Measurements from ENCODE around the gene SUMO2. TPM values are rescaled to one million over a fixed set of nuclear protein-coding genes. Genes with fewer than 3 reads are reported as not detected.
A peak's percentile ranks its signal among the peaks of the same experiment; 100 is the strongest.
"Not testable (repeated sequence)": the region's sequence is repeated elsewhere in the genome, so short reads cannot be mapped to it uniquely, and the experiment has no call there.

SUMO2 gene
- total RNA-seq, 1 experiment from 2014 or later = 161 TPM

- in situ Hi-C loops (cut with HindIII; ENCODE audit: low pct_unique_long_range_greater_than_20kb, low sequenced_read_pairs) = no loop called here
- DNase-seq (ENCODE audit: low read depth) = peak; percentile 43
Measured at GRCh38 chr17:75152922-75153779, 29.6 kb downstream of the SUMO2 start.

DNA sequence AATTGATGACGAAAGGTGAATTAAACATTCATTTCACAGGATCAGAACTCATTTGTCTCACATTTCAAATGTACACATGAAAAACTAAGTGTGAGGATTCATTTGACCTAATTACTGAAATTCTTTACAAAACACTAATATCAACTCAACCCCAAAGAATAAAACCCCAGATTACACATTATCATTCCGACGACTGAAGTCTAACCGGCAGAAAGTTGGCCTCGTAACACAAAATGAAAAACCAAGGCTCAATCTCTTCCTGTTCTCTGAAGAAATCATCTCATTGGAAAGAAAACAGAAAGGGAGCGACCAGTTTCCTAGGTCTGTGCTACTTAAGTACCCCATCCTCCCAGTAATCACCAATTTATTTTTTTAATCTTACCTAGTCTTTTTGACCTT lies 30.2 kb downstream of the SUMO2 start:
- in situ Hi-C loops (cut with HindIII; ENCODE audit: low pct_unique_long_range_greater_than_20kb, low sequenced_read_pairs) = no loop called here
- no peak for DNase-seq (ENCODE audit: low read depth)

DNA sequence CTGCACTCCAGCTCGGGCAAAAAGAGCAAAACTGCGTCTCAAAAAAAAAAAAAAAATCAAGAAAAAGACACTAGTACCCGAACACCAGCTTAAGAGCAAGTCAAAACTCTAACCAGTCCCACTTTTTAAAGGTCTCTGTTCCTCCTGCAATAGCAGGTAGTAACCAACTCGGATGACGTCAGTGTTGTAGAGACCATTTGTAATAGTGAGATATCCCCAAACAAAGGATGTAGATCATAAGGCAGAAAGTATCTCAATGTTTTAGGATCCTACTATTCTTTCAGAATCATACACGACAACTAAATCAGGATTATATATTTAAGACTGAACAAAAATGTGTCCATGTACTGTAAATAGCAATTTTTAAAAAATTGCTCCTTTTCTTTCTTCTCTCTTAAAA lies 30.8 kb downstream of the SUMO2 start:
- no peak for DNase-seq (ENCODE audit: low read depth)
- in situ Hi-C loops (cut with HindIII; ENCODE audit: low pct_unique_long_range_greater_than_20kb, low sequenced_read_pairs) = no loop called here

DNA sequence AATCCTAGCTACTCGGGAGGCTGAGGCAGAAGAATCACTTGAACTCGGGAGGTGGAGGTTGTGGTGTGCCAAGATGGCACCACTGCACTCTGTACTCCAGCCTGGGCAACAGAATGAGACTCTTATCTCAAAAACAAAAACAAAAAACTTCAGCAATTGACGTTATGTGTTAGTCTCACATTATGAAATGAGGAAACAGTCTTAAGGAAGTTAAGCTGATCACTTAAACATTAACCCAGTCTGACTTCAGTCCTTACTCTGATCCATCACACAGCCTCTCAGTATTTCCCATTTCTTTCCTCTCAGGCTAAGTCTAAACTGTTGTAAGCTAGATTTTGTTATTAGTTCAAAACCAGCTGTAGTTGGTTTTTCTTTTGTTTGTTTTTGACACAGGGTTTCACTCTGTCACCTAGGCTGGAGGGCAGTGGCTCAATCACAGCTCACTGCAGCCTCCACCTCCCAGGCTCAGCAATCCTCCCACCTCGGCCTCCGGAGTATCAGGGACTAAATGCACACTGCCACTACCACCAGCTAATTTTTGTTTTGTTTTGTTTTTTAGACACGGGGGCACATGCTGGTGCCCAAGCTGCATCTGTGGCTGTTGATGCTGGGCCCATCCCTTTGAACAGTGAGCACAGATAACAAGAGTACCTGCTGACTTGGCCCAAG lies 34.7 kb downstream of the SUMO2 start:
- DNase-seq (ENCODE audit: low read depth) = peak; percentile 42

DNA sequence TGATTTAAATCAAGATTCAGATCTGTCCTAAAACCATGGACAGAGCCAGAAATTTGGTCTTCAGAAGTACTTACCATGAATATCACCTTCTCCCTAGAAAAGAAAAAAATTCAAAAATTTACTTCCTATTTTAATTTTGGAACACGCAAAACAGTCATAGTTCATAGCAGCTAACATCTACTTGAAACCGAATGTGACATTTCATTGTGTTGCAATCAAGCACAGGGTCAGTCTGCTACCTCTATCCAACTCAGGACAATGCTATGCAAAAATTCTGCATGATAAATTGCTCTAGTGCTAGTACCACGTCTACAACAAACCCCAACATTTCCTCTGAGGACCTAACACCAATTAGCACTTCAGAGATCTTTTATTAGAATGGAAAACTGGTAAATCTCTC lies 36.2 kb downstream of the SUMO2 start:
- DNase-seq (ENCODE audit: low read depth) = no peak
- in situ Hi-C loops (cut with HindIII; ENCODE audit: low pct_unique_long_range_greater_than_20kb, low sequenced_read_pairs) = no loop called here

More for the DNA sequence above, 34.7 kb downstream of the SUMO2 start:
- in situ Hi-C loops (cut with HindIII; ENCODE audit: low pct_unique_long_range_greater_than_20kb, low sequenced_read_pairs) = no loop called here

DNA sequence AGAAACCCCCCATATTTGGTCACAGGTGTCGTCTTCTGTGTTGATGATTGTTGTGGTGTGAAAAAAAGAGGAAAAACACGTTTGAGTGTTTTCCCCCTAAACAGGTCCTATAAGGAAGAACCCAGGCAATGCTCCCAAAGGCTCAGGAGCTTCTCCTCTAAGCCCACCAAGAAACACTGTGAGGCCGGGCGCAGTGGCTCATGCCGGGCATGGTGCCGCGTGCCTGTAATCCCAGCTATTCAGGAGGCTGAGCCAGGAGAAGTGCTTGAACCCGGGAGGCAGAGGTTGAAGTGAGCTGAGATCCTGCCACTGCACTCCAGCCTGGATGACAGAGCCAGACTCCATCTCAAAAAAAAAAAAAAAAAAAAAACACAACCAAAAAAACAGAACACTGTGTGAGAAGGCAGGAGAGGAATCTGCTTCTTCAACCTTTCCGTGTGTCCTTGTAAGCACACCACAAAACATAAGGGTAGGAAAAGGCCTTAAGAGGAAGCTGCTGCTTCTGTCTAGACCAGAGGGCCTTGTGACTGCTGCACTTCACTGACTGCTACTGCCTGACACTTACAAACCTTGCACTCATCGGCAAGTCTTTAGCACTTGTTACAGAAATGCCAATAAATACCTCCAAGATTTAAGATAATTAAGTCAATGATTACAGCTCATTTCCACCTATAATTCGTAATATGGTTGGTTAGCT lies 37.8 kb downstream of the SUMO2 start:
- DNase-seq (ENCODE audit: low read depth) = no peak
- in situ Hi-C loops (cut with HindIII; ENCODE audit: low pct_unique_long_range_greater_than_20kb, low sequenced_read_pairs) = no loop called here

DNA sequence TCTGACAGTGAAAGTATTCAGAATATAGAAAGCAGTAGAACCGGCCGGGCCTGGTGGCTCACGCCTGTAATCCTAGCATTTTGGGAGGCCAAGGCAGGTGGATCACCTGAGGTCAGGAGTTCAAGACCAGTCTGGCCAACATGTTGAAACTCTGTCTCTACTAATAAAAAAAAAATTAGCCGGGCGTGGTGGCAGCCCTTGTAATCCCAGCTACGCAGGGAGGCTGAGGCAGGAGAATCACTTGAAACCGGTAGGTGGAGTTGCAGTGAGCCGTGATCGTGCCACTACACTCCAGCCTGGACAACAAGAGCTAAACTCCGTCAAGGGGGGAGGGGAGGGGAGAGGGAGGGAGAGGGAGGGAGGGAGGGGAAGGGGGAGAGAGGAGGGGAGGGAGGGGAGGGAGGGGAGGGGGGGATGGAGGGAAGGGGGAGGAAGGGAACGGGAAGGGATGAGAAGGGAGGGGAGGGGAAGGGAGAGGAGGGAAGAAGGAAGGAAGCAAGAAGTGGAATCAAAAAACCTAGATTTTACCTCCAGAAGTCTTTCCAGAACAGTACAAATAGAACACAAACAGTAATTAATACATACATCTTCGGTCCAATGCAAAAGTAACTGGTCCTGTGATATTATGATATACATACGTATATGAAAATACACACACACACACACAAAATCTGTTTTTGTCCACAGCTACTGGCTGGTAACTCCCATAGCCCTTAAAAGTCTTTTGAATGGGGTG lies 40.4 kb downstream of the SUMO2 start:
- in situ Hi-C loops (cut with HindIII; ENCODE audit: low pct_unique_long_range_greater_than_20kb, low sequenced_read_pairs) = no loop called here
- DNase-seq (ENCODE audit: low read depth) = no peak

GRCh38 chr17:75138519-75138918 lies 44.2 kb downstream of the SUMO2 start:
- in situ Hi-C loops (cut with HindIII; ENCODE audit: low pct_unique_long_range_greater_than_20kb, low sequenced_read_pairs) = no loop called here
- DNase-seq (ENCODE audit: low read depth) = no peak

- in situ Hi-C loops (cut with HindIII; ENCODE audit: low pct_unique_long_range_greater_than_20kb, low sequenced_read_pairs); DNase-seq (ENCODE audit: low read depth): not testable (repeated sequence)
Measured at GRCh38 chr17:75137762-75138161, 45.0 kb downstream of the SUMO2 start.

DNA sequence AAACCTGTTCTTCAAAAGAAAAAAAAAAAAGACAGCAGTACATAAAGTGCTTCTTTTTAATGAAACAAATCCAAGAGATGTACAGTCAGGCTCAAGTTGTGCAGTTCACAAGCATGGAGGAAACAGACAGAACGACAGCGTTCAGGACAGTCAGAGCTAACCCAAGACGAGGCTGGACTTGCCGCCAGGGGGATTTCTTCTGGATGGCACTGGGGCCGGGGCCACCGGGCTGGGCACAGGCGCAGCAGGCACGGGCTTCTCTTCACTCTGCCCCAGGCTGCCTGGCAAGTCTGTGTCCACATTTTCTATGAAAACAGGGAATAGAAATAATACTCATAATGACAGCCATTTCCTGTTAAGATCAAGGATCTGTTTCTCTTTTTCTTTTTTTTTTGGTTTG lies 46.8 kb downstream of the SUMO2 start:
- in situ Hi-C loops (cut with HindIII; ENCODE audit: low pct_unique_long_range_greater_than_20kb, low sequenced_read_pairs) = no loop called here
- DNase-seq (ENCODE audit: low read depth) = no peak

- in situ Hi-C loops (cut with HindIII; ENCODE audit: low pct_unique_long_range_greater_than_20kb, low sequenced_read_pairs) = no loop called here
- no peak for DNase-seq (ENCODE audit: low read depth)
Measured at GRCh38 chr17:75135452-75135851, 47.3 kb downstream of the SUMO2 start.

DNA sequence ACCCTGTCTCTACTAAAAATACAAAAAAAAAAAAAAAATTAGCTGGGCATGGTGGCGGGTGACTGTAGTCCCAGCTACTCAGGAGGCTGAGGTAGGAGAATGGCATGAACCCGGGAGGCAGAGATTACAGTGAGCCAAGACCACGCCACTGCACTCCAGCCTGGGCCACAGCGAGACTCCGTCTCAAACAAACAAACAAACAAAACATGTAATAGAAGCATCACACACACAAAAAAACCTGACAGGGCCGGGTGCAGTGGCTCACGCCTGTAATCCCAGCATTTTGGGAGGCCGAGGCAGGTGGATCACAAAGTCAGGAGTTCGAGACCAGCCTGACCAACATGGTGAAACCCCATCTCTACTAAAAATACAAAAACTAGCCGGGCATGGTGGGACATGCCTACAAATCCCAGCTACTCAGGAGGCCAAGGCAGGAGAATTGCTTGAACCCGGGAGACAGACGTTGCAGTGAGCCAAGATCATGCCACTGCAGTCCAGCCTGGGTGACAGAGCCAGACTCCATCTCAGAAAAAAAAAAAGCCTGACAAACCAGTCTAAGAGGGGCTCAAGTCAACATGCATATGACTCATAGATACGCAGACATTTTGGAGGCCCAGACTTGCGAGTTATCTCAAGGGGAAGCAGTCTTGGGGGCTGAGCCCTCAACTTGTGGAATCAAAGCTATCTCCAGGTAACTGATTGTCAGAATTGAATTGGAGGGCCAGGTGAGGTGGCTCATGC lies 49.0 kb downstream of the SUMO2 start:
- DNase-seq (ENCODE audit: low read depth); in situ Hi-C loops (cut with HindIII; ENCODE audit: low pct_unique_long_range_greater_than_20kb, low sequenced_read_pairs): not testable (repeated sequence)

- DNase-seq (ENCODE audit: low read depth) = no peak
- in situ Hi-C loops (cut with HindIII; ENCODE audit: low pct_unique_long_range_greater_than_20kb, low sequenced_read_pairs) = no loop called here
Measured at GRCh38 chr17:75133001-75133400, 49.8 kb downstream of the SUMO2 start.

DNA sequence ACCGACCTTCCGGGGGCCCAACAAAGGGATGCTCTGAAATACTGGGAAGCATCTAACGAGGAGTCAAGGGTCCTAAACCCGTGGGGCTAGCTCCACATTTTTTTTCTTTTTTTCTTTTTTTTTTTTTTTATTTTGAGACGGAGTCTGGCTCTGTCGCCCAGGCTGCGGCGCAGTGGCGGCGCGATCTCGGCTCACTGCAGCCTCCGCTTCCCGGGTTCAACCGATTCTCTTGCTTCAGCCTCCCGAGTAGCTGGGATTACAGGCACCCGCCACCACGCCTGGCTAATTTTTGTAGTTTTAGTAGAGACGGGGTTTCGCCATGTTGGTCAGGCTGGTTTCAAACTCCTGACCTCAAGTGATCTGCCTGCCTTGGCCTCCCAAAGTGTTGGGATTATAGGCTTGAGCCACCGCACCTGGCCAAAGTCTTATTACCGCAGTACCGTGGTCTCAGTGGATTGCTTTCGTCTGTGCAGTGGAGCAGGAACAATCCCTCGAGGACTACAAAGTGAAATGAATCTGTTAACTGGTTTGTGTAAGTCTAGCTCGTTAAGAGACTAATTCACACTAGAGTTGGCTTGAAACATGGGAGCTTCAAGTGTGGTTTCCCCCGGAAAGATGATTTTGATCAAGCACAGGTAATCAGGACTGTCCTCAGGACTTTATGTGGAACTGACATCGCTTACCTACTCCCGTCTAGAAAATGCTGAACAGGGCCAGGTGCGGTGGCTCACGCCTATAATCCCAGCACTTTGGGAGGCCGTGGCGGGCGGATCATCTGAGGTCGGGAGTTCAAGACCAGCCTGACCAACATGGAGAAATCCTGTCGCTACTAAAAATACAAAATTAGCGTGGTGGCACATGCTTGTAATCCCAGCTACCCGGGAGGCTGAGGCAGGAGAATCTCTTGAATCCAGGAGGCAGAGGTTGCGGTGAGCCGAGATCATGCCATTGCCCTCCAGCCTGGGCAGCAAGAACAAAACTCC lies 50.5 kb downstream of the SUMO2 start:
- in situ Hi-C loops (cut with HindIII; ENCODE audit: low pct_unique_long_range_greater_than_20kb, low sequenced_read_pairs) = not testable (repeated sequence)

GRCh38 chr17:75131278-75132017 lies 51.3 kb downstream of the SUMO2 start, which contains the start of gene NT5C:
TSS of gene NT5C (minus strand) at chr17:75131742. CDS start at chr17:75131707, 35 bp downstream.
- in situ Hi-C loops (cut with HindIII; ENCODE audit: low pct_unique_long_range_greater_than_20kb, low sequenced_read_pairs) = no loop called here
- peak; percentile 88 for DNase-seq (ENCODE audit: low read depth)

More for the DNA sequence above, 50.5 kb downstream of the SUMO2 start:
- not testable (repeated sequence) for DNase-seq (ENCODE audit: low read depth)

Data from Caki2 (cell line).